Measurements from ENCODE around the gene SLC36A3. TPM values are rescaled to one million over a fixed set of nuclear protein-coding genes. Genes with fewer than 3 reads are reported as not detected.
A peak's percentile ranks its signal among the peaks of the same experiment; 100 is the strongest.
"Not testable (repeated sequence)": the region's sequence is repeated elsewhere in the genome, so short reads cannot be mapped to it uniquely, and the experiment has no call there.

The SLC36A3 gene
- not detected for polyA plus RNA-seq (ENCODE audit: insufficient read length)

DNA sequence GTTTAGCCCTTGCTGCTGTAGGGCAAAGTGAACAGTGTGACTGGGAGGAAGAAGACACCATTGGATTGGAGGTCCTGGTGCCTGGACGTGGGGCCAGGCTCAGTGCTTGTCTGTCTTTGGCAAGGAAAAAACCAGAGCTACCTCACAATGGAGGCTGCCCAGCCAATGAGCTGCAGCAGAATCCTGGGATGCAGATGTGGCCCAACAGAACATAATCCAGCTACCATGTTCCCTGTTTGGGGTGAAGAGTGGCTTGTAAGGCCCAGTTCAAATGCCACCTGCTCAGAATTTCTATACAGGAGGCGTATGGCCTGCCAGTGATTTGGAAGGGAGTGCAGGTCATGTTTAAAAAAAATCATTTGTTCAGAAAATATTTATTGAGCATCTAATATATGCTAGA, at the start of gene SLC36A3:
SLC36A3 (minus strand) TSS at position 101 of the 400 bp plus-strand sequence. CDS start 412 bp downstream, outside the sequence.
- no peak for DNase-seq

DNA sequence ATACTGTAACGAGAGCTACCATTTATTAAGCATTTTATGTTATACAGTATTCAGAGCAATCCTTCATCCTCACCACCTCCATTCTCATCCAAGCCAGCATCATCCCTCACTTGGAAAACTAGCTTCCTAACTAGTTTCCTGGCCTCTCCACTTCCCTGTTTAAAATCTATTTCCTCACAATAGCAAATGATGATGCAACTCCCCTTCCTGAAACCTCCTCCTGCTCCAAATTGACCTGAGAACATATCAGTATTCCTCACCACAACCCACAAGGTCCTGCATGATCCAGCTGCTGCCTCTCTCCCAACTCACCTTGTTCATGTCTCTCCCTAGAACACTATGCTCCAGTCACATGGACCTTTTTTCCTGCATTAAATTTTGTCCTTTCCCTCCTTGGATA, 48.1 kb upstream of the SLC36A3 start:
- DNase-seq: no peak

GRCh38 chr5:151348789-151349188, 45.2 kb upstream of the SLC36A3 start:
- DNase-seq: no peak

- DNase-seq: no peak
Measured at GRCh38 chr5:151347369-151347768, 43.8 kb upstream of the SLC36A3 start, which contains the start of gene SLC36A2. Gene SLC36A2 (minus strand): TSS chr5:151347559. CDS start chr5:151347460, 99 bp downstream.

DNA sequence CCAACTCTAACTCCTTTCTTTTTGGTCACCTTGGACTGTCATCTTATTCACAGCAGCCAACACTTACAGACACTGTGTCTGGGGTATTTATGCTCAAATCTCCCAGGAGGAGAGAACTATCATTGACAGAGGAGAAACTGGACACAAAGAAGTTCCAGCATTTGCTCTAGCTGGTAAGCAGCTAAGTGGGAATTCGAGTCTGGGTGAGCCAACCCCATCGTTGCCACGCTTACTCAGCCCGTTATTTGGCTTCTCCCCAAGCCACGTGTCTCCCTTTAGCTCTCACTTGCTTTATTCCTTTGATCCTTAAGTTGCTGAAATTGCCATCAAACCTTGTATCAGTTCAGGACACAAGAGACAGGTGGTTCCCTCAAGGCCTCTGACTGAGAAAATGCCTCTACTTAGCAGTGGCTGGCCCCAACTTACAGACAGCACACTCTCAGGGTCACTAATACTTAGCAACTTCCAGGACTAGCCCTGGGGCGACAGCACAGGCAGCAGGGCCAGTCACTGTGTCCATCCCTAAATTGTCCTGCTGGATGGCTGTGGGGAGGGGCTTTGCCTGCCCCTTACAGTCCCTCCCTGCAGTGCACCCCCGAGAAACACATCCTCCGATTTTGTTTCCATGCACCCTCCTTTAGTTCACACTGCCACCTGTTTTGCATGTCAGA, 42.4 kb upstream of the SLC36A3 start:
- DNase-seq: no peak

DNA sequence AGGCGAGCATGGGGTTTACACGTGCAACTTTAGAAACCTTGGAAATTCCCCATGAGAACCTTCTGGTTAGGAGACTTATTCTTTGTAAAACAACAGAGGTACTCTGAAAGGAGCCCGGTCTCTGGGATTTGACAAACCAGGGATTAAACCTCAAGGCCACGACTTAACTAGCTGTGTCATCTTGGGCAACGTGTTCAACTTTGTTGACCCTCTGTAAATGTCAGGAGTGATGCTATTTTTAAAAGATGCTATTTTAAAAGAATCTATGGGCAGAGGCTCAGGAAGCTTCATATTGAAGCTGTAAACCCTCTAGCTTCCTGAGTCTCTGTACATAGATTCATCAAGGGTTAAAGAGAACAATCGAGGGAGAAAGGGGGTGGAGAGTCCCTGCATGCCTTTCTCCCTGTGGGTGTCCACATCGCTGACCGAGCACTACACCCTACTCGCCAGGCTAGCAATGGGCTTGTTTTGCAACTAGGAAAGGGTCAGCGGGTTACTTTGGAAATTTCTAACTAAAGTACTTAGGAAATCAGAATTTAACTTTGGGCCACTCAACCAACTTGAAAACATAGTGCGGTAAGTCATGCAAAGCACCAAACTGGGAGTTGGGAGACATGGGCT, 41.7 kb upstream of the SLC36A3 start:
- no peak for DNase-seq

GRCh38 chr5:151344088-151344487, 40.5 kb upstream of the SLC36A3 start:
- DNase-seq: no peak

GRCh38 chr5:151340004-151340403, 36.4 kb upstream of the SLC36A3 start:
- no peak for DNase-seq

- no peak for DNase-seq
Measured at GRCh38 chr5:151338734-151339133, 35.2 kb upstream of the SLC36A3 start.

GRCh38 chr5:151332857-151333256, 29.3 kb upstream of the SLC36A3 start:
- no peak for DNase-seq

- no peak for DNase-seq
Measured at GRCh38 chr5:151328734-151329133, 25.2 kb upstream of the SLC36A3 start.

DNA sequence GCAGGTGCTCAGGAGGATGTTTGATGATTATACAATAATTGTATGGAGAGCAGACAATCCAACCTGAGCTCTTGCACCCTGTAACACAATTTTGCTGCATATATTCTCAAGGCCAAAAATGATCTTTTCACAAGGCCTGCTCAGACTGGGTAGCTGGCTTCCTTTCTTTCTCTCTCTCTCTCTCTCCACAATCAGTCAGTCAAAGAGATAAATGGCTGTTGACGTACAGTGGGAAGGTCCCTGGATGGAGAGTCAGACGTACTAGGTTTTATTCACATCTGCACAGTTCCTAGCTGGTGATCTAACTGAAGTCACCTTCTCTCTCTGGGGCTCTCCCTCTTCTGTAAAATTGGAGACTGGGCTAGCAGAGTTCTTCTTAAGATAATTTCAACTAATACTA, 24.0 kb upstream of the SLC36A3 start:
- DNase-seq: no peak

GRCh38 chr5:151326266-151326665, 22.7 kb upstream of the SLC36A3 start:
- no peak for DNase-seq

- DNase-seq: no peak
Measured at GRCh38 chr5:151320481-151320880, 16.9 kb upstream of the SLC36A3 start.

DNA sequence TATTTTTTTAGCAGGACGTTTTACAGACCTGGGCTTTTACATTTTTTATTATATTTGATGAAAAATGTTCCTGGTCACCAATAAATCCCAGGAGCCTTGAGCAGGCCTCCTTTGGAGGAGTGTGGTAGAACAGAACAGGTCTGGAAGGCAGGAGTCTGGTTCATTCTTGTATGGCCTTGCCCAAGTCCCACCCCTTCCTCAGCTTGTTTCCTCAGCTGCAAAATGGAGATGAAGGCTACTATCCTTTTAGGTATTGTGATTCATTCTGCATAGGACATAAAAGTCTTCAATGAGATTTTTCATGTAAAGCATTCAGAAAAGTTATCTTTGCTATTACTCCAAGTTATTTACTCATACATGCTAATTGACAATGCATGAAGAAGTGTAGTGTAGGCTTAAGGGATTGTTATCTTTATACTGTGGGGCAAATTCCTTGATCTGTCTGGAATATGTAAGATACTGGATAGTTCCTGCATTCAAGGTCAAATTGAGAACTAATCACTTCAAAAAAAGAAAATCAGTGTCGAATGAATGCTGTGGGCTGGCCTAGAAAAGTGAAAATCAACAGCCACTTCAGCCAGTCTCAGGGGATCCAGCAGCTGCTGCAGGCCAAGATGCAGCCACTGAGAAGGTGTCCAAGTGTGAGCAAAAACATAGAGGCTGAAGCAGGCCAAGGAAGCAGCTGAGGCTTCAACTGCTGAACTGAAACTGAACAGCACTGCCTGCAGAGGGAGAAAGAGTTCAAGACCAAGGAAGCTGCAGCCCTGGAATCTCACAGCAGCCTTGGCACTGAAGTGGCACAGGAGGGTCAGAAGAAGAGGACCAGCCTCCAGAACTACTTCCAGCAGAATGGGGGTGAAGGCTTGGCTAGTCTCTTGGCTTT, 15.5 kb upstream of the SLC36A3 start:
- peak; percentile 75 for DNase-seq

GRCh38 chr5:151317871-151318270, 14.3 kb upstream of the SLC36A3 start:
- DNase-seq: no peak

DNA sequence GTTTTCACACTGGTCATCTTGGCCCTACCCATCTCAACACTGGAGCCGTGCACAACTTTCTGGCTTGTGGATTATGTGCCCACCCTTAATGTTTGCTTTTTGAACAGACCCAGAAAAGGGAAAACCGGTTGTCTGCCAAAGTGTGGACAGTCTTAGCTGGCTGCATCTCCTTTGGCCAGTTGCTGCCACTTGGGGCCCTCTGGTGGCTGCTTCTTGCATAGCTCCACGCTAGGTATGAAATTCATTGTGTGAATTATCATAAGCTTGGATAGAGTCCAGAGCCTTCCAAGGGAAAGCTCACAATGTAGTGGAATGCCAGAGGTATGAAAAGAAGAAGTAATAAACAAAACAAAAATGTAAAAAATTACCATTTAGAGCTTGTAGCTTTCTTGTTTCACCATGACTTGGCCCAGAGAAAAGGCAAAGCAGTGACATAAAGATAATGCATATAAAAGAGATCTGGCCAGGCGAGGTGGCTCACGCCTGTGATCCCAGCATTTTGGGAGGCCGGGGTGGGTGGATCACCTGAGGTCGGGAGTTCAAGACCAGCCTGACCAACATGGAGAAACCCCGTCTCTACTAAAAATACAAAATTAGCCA, 12.5 kb upstream of the SLC36A3 start:
- peak; percentile 56 for DNase-seq

- no peak for DNase-seq
Measured at GRCh38 chr5:151313357-151313756, 9.8 kb upstream of the SLC36A3 start.

- DNase-seq: no peak
Measured at GRCh38 chr5:151312756-151313324, 9.3 kb upstream of the SLC36A3 start.

DNA sequence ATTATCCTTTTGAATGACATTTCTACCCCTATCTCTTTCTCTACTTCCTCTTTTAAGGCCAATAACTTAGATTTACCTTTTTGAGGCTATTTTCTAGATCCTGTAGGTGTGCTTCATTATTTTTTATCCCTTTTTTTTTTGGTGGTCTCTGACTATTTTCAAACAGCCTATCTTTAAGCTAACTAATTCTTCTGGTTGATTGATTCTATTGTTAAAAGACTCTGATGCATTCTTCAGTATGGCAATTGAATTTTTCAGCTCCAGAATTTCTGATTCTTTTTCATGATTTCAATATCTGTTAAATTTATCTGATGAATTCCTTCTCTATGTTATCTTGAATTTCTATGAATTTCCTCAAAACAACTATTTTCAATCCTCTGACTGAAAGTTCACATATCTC, 7.4 kb upstream of the SLC36A3 start:
- no peak for DNase-seq

DNA sequence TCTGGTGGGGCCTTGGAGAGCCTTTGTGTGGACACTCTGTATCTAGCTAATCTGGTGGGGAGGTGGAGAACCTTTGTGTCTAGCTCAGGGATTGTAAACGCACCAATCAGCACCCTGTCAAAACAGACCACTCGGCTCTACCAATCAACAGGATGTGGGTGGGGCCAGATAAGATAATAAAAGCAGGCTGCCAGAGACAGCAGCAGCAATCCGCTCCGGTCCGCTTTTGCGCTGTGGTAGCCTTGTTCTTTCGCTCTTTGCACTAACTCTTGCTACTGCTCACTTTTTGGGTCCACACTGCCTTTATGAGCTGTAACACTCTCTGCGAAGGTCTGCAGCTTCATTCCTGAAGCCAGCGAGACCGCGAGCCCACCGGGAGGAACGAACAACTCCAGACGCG, 6.3 kb upstream of the SLC36A3 start:
- not testable (repeated sequence) for DNase-seq

DNA sequence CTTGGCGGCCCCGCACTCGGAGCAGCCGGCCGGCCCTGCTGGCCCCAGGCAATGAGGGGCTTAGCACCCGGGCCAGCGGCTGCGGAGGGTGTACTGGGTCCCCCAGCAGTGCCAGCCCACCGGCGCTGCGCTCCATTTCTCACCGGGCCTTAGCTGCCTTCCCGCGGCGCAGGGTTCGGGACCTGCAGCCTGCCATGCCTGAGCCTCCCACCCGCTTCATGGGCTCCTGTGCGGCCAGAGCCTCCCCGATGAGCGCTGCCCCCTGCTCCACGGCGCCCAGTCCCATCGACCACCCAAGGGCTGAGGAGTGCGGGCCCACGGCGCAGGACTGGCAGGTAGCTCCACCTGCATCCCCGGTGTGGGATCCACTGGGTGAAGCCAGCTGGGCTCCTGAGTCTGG, 5.7 kb upstream of the SLC36A3 start:
- DNase-seq: not testable (repeated sequence)
